Globus pallidus (tissue), 1 donor: ENCODE results near the gene APELA.
"Not testable (repeated sequence)": the region's sequence is repeated elsewhere in the genome, so short reads cannot be mapped to it uniquely, and the experiment has no call there.

Experiments
- DNase-seq: peaks from one replicate; pipeline ENCODE4 v3.0.0-alpha.2; 2015; ENCODE audit warnings: low spot score

Gene APELA

GRCh38 chr4:164876700-164877324 lies at the start of gene APELA:
Gene APELA, plus strand, starts transcription at chr4:164877178. Its CDS starts 154 bp downstream, at chr4:164877332.
- DNase-seq, result no peak

GRCh38 chr4:164828955-164829354 lies 48.0 kb upstream of the APELA start:
- no peak for DNase-seq

- DNase-seq, result no peak
Measured at GRCh38 chr4:164846566-164846965, 30.4 kb upstream of the APELA start.

GRCh38 chr4:164847016-164847415 lies 30.0 kb upstream of the APELA start:
- DNase-seq, result no peak

GRCh38 chr4:164847967-164848649 lies 28.9 kb upstream of the APELA start:
- DNase-seq, result no peak

GRCh38 chr4:164856396-164856795 lies 20.6 kb upstream of the APELA start:
- no peak for DNase-seq

- DNase-seq, result peak; percentile 2
Measured at GRCh38 chr4:164866817-164867490, 10.0 kb upstream of the APELA start.

- no peak for DNase-seq
Measured at GRCh38 chr4:164871673-164872072, 5.3 kb upstream of the APELA start.

- no peak for DNase-seq
Measured at GRCh38 chr4:164872481-164872880, 4.5 kb upstream of the APELA start.

- no peak for DNase-seq
Measured at GRCh38 chr4:164874789-164875188, 2.2 kb upstream of the APELA start.

GRCh38 chr4:164880489-164881262 lies 3.7 kb downstream of the APELA start:
- DNase-seq, result no peak

GRCh38 chr4:164888096-164888715 lies 11.2 kb downstream of the APELA start:
- no peak for DNase-seq

GRCh38 chr4:164890691-164891090 lies 13.7 kb downstream of the APELA start:
- DNase-seq, result no peak

- no peak for DNase-seq
Measured at GRCh38 chr4:164892018-164892417, 15.0 kb downstream of the APELA start.

GRCh38 chr4:164894702-164895101 lies 17.7 kb downstream of the APELA start:
- DNase-seq, result no peak

- no peak for DNase-seq
Measured at GRCh38 chr4:164902608-164903007, 25.6 kb downstream of the APELA start.

- no peak for DNase-seq
Measured at GRCh38 chr4:164904336-164904735, 27.4 kb downstream of the APELA start.

- DNase-seq, result no peak
Measured at GRCh38 chr4:164904941-164905340, 28.0 kb downstream of the APELA start.

GRCh38 chr4:164906368-164906767 lies 29.4 kb downstream of the APELA start:
- no peak for DNase-seq

GRCh38 chr4:164913506-164913905 lies 36.5 kb downstream of the APELA start:
- DNase-seq, result not testable (repeated sequence)

- no peak for DNase-seq
Measured at GRCh38 chr4:164918956-164919355, 42.0 kb downstream of the APELA start.

GRCh38 chr4:164924670-164925238 lies 47.8 kb downstream of the APELA start:
- DNase-seq, result no peak
